HepG2 (cell line): ENCODE results near the gene CTSD. TPM values are rescaled to one million over a fixed set of nuclear protein-coding genes. Genes with fewer than 3 reads are reported as not detected.

Experiments used
- ATAC-seq: fragments of 200-7000 bp; cut with Tn5 transposase; 3 replicates; pipeline ENCODE4 v1.9.1; 2020; ENCODE audit warnings: mild to moderate bottlenecking, moderate library complexity
- BruUV-seq: library from RNA; stranded (reverse); fragments of 400-500 nt; replicated peaks from 2 replicates; lab custom pipeline; 2021; lab: Mats Ljungman, UMichigan
- CTCF ChIA-PET: fragments of 300-600 bp; formaldehyde crosslinking; extraction: SDS; loops from one replicate; lab custom pipeline; 2021; ENCODE audit warnings: low total read pairs, inconsistent platforms, low intra/inter-chr PET ratio; lab: Yijun Ruan, JAX
- POLR2A ChIA-PET: fragments of 350-600 bp; sonication (Branson Sonifier 250); formaldehyde crosslinking; loops from one replicate; lab custom pipeline; 2020; ENCODE audit warnings: antibody characterized with exemption, inconsistent platforms; lab: Yijun Ruan, JAX
- DNase-seq: peaks from one replicate; pipeline ENCODE4 v3.0.0-alpha.2; 2015; ENCODE audit warnings: low spot score
- FAIRE-seq: peaks from 3 replicates; lab custom pipeline; 2011; peaks lifted over from hg19 to GRCh38; lab: Jason Lieb, UNC
- H2AFZ ChIP-seq: one replicate; pipeline ENCODE4 v1.6.1; 2011; ENCODE audit warnings: low read length, inconsistent platforms
- H3K27ac ChIP-seq: fragments of 300-600 bp; 3 replicates; pipeline ENCODE4 v1.8.0; 2011; ENCODE audit warnings: mixed run types, mild to moderate bottlenecking, mixed read lengths, low read length, inconsistent platforms; ENCODE audit not compliant: insufficient read depth; ENCODE audit errors: extremely low read length
- H3K27me3 ChIP-seq, 2 experiments: fragments of 200-600 bp in 1 of 2; 2 replicates in 1 of 2; 3 replicates in 1 of 2; pipeline versions ENCODE4 v1.6.0 to v1.8.0; 2011; ENCODE audit warnings: low read length in 2 of 2, mild to moderate bottlenecking in 2 of 2, moderate library complexity in 2 of 2, inconsistent platforms in 1 of 2; ENCODE audit not compliant: insufficient read depth in 2 of 2, control insufficient read depth in 1 of 2
- H3K36me3 ChIP-seq, 2 experiments: fragments of 200-600 bp in 1 of 2; replicated peaks in 1 of 2; 2 replicates in 1 of 2; 3 replicates in 1 of 2; pipeline versions ENCODE4 v1.5.1 to v1.8.0; 2011; ENCODE audit warnings: low read length in 2 of 2, inconsistent platforms in 1 of 2; ENCODE audit not compliant: insufficient read depth in 2 of 2, control insufficient read depth in 1 of 2
- H3K4me1 ChIP-seq: 2 replicates; pipeline ENCODE4 v1.5.1; 2012; ENCODE audit warnings: low read length, inconsistent platforms; ENCODE audit not compliant: insufficient read depth
- H3K4me2 ChIP-seq: 2 replicates; pipeline ENCODE4 v1.6.0; 2011; ENCODE audit warnings: low read depth, low read length, inconsistent platforms
- H3K4me3 ChIP-seq, 3 experiments: fragments of 200-600 bp in 1 of 3; sonication (generic), shearing (Covaris generic) in 1 of 3; replicated peaks in 1 of 3; 2 replicates each; pipeline ENCODE4 v1.5.1; 2011 to 2016; ENCODE audit warnings: low read length in 3 of 3, inconsistent platforms in 2 of 3, low read depth in 2 of 3, mild to moderate bottlenecking in 2 of 3, control low read depth in 1 of 3, mixed read lengths in 1 of 3; ENCODE audit not compliant: insufficient read depth in 1 of 3
- H3K79me2 ChIP-seq: one replicate; pipeline ENCODE4 v1.6.1; 2011; ENCODE audit warnings: low read length, inconsistent platforms; ENCODE audit not compliant: insufficient read depth
- H3K9ac ChIP-seq: 2 replicates; pipeline ENCODE4 v1.6.0; 2011; ENCODE audit warnings: mild to moderate bottlenecking, low read depth, low read length, inconsistent platforms; ENCODE audit not compliant: insufficient read depth
- H3K9me3 ChIP-seq: 2 replicates; pipeline ENCODE4 v1.5.1; 2012; ENCODE audit warnings: mild to moderate bottlenecking, low read length
- H4K20me1 ChIP-seq: 2 replicates; pipeline ENCODE4 v1.6.0; 2011; ENCODE audit warnings: inconsistent platforms, mild to moderate bottlenecking, low read length, moderate library complexity; ENCODE audit not compliant: insufficient read depth
- CSRNP2 ChIP-seq: sonication (generic); formaldehyde crosslinking; conservative IDR thresholded peaks from 2 replicates; pipeline ENCODE4 v1.8.0; 2022; ENCODE audit warnings: low read depth, missing genetic modification reagents
- DBP ChIP-seq: sonication (generic); formaldehyde crosslinking; IDR thresholded peaks from 2 replicates; pipeline ENCODE4 v1.4.0; 2020; ENCODE audit warnings: missing genetic modification reagents; ENCODE audit errors: not compliant biosample characterization
- SP1 ChIP-seq, 2 experiments: fragments of 450-650 bp in 1 of 2; sonication (generic) in 1 of 2; formaldehyde crosslinking in 1 of 2; IDR thresholded peaks; 2 replicates each; pipeline versions ENCODE4 v1.4.0 to v1.6.1; 2016 to 2020; ENCODE audit warnings: missing genetic modification reagents in 1 of 2
- THRA ChIP-seq: sonication (generic); formaldehyde crosslinking; IDR thresholded peaks from 2 replicates; pipeline ENCODE4 v1.4.0; 2020; ENCODE audit warnings: missing genetic modification reagents, borderline replicate concordance
- WIZ ChIP-seq: sonication (generic); formaldehyde crosslinking; IDR thresholded peaks from 2 replicates; pipeline ENCODE4 v1.5.1; 2020; ENCODE audit warnings: mild to moderate bottlenecking, missing genetic modification reagents
- ZBTB37 ChIP-seq: sonication (generic); formaldehyde crosslinking; IDR thresholded peaks from 2 replicates; pipeline ENCODE4 v1.4.0; 2020; ENCODE audit warnings: mild to moderate bottlenecking, missing genetic modification reagents
- ZNF598 ChIP-seq: sonication (generic); formaldehyde crosslinking; IDR thresholded peaks from 2 replicates; pipeline ENCODE4 v1.5.1; 2020; ENCODE audit warnings: mild to moderate bottlenecking, missing genetic modification reagents, borderline replicate concordance
- ZNF629 ChIP-seq: sonication (generic); formaldehyde crosslinking; conservative IDR thresholded peaks from 2 replicates; pipeline ENCODE4 v1.5.0; 2020; ENCODE audit warnings: missing genetic modification reagents
- ZNF691 ChIP-seq: sonication (generic); formaldehyde crosslinking; IDR thresholded peaks from 2 replicates; pipeline ENCODE4 v1.4.0; 2020; ENCODE audit warnings: missing genetic modification reagents, low read depth, mild to moderate bottlenecking, borderline replicate concordance
- WGBS: methylation state at CpG from one replicate; pipeline ENCODE4 v1.1.6; 2017; ENCODE audit warnings: low lambda C conversion rate; 5-methylcytosine and 5-hydroxymethylcytosine counted together
- in situ Hi-C: cut with HindIII; loops from 2 replicates; pipeline ENCODE4 v1.10.0; 2017; ENCODE audit warnings: low pct_unique_long_range_greater_than_20kb; ENCODE audit not compliant: extremely low pct_ligation_motif_present
- intact Hi-C: fragments of 100-400 bp; cut with micrococcal nuclease; formaldehyde crosslinking; loops from one replicate; pipeline ENCODE4 v1.10.0; 2022; ENCODE audit not compliant: unreplicated experiment
- polyA plus RNA-seq, 8 experiments: library from polyadenylated mRNA; depleted of rRNA in 3 of 8; stranded (reverse) in 7 of 8; unstranded in 1 of 8; fragments of >200 nt; fragmentation: Illumina TruSeq in 4 of 8; extraction: Trizol in 4 of 8; gene quantifications; 2 replicates each; pipeline versions ENCODE4 v1.2.1 to v1.2.3, GENCODE V29; 2011 to 2016; ENCODE audit warnings: low read depth in 4 of 8, missing spikeins in 1 of 8, mixed read lengths in 1 of 8; ENCODE audit not compliant: insufficient read depth in 1 of 8
- total RNA-seq, 5 experiments: library from RNA; depleted of rRNA; stranded (reverse); fragments of >200 nt; fragmentation: Illumina TruSeq; extraction: Trizol; gene quantifications; 2 replicates each; pipeline ENCODE4 v1.2.3, GENCODE V29; 2016; ENCODE audit warnings: low read depth in 1 of 5
- TF ChIP-seq, protein P1 (sequence below): fragments of 450-650 bp; IDR thresholded peaks from 2 replicates; pipeline ENCODE4 v1.6.1; 2017

The CTSD gene
- total and polyA plus RNA-seq, 2 of the 13 experiments (the other 11 are each of a cell fraction or from before 2014, with no cell fraction given), result 143 to 230 TPM

GRCh38 chr11:1770061-1770460 lies 6.3 kb upstream of the CTSD start:
- ATAC-seq, result no peak
- Histone ChIP-seq H3K79me2 (no peaks in the 10 kb centered on the region), H3K4me2 (no peak overlapping the region), H3K4me1 (peaks cover 14% of the 10 kb centered on the region), H3K9me3 (no peaks in the 10 kb centered on the region), H4K20me1 (no peaks in the 10 kb centered on the region), H3K4me3 (no peak overlapping the region), H2AFZ (no peak overlapping the region), H3K27ac (no peak overlapping the region), H3K27me3 (peaks cover 5 to 55% of the 10 kb centered on the region in 2 experiments; a peak in 4 of 5 replicates), H3K36me3 (no peaks in the 10 kb centered on the region), H3K9ac (no peak overlapping the region)
- in situ Hi-C loops, result no loop called here
- no peak for FAIRE-seq
- ChIA-PET CTCF (no interaction called here), POLR2A (no interaction called here)
- no TSS peak for BruUV-seq
- intact Hi-C loops, result no loop called here
- WGBS, result 60% methylated on average over 7 of the region's 7 CpGs
- DNase-seq, result no peak
- TF ChIP-seq ZBTB37 (CRISPR knock-in tag), result no peak
- no peak for TF ChIP-seq SP1 (IDR thresholded peaks at IDR 0.05)
- TF ChIP-seq SP1 (CRISPR knock-in tag; IDR thresholded peaks at IDR 0.05), result no peak
- no peak for TF ChIP-seq ZNF629 (CRISPR knock-in tag)
- no peak for TF ChIP-seq DBP
- TF ChIP-seq THRA (CRISPR knock-in tag), result no peak
- no peak for TF ChIP-seq CSRNP2
- no peak for TF ChIP-seq ZNF691 (CRISPR knock-in tag)
- no peak for TF ChIP-seq WIZ (CRISPR knock-in tag)
- TF ChIP-seq, protein P1, sequence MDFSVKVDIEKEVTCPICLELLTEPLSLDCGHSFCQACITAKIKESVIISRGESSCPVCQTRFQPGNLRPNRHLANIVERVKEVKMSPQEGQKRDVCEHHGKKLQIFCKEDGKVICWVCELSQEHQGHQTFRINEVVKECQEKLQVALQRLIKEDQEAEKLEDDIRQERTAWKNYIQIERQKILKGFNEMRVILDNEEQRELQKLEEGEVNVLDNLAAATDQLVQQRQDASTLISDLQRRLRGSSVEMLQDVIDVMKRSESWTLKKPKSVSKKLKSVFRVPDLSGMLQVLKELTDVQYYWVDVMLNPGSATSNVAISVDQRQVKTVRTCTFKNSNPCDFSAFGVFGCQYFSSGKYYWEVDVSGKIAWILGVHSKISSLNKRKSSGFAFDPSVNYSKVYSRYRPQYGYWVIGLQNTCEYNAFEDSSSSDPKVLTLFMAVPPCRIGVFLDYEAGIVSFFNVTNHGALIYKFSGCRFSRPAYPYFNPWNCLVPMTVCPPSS, result no peak
- TF ChIP-seq ZNF598, result no peak
